ACC112 (cell line): Measurements from ENCODE around the gene CAPSL.

Experiments
- H2AFZ ChIP-seq: fragments of 200-600 bp; sonication (generic); one replicate; pipeline ENCODE4 v1.6.0; 2017; ENCODE audit warnings: antibody characterized with exemption, low read length; ENCODE audit not compliant: unreplicated experiment
- H3K27ac ChIP-seq: fragments of 200-600 bp; sonication (generic); 2 replicates; pipeline ENCODE4 v1.5.1; 2014; ENCODE audit warnings: low read depth, mild to moderate bottlenecking, antibody characterized with exemption, low read length, moderate library complexity
- H3K27me3 ChIP-seq: fragments of 200-600 bp; sonication (generic); 2 replicates; pipeline ENCODE4 v1.6.1; 2014; ENCODE audit warnings: mild to moderate bottlenecking, antibody characterized with exemption, low read length, moderate library complexity, mixed read lengths; ENCODE audit not compliant: insufficient read depth
- H3K36me3 ChIP-seq: fragments of 200-600 bp; sonication (generic); 2 replicates; pipeline ENCODE4 v1.6.1; 2016; ENCODE audit warnings: mild to moderate bottlenecking, antibody characterized with exemption, low read length, moderate library complexity, mixed read lengths; ENCODE audit not compliant: insufficient read depth
- H3K4me1 ChIP-seq: fragments of 200-600 bp; sonication (generic); one replicate; pipeline ENCODE4 v1.6.1; 2016; ENCODE audit warnings: low read length, mixed read lengths; ENCODE audit not compliant: insufficient read depth, unreplicated experiment, control insufficient read depth
- H3K4me3 ChIP-seq: fragments of 200-600 bp; sonication (generic); 2 replicates; pipeline ENCODE4 v1.5.1; 2014; ENCODE audit warnings: mild to moderate bottlenecking, low read depth, low read length
- H3K79me2 ChIP-seq: fragments of 200-600 bp; sonication (generic); one replicate; pipeline ENCODE4 v1.6.0; 2016; ENCODE audit warnings: low read length; ENCODE audit not compliant: control insufficient read depth, unreplicated experiment, insufficient read depth

Gene CAPSL

DNA sequence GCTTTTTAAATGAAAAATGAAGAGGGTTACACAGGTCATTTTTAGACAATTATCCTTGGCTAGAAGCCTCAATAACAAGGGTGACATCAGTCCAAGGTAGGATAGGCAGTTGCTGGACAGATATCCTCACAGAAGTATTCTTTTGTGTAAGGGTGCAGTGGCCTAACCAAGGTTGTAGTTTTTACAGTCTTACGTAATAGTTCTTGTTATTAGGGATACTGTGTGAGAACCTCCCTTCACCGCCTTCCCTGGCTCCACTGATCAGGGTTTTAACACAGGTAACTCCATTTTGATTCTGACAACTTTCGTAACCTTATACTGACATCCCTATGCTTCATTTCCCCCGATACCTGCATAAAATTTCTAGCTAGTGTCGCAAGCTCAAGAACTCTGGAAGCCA lies 8.7 kb upstream of the CAPSL start:
- no peak overlapping the region for H2AFZ ChIP-seq
- no peaks in the 10 kb centered on the region for H3K36me3 ChIP-seq
- H3K4me3 ChIP-seq, result no peak overlapping the region
- no peaks in the 10 kb centered on the region for H3K4me1 ChIP-seq
- no peaks in the 10 kb centered on the region for H3K79me2 ChIP-seq
- no peak overlapping the region for H3K27ac ChIP-seq
- H3K27me3 ChIP-seq, result peaks cover 93% of the 10 kb centered on the region

- no peak overlapping the region for H2AFZ ChIP-seq
- H3K4me3 ChIP-seq, result no peak overlapping the region
- peaks cover 96% of the 10 kb centered on the region for H3K27me3 ChIP-seq
- no peaks in the 10 kb centered on the region for H3K4me1 ChIP-seq
- H3K79me2 ChIP-seq, result no peaks in the 10 kb centered on the region
- no peaks in the 10 kb centered on the region for H3K36me3 ChIP-seq
- no peak overlapping the region for H3K27ac ChIP-seq
Observed at GRCh38 chr5:35939639-35940038, 1.2 kb upstream of the CAPSL start.

GRCh38 chr5:35926389-35927051 lies 11.9 kb downstream of the CAPSL start:
- peak overlapping the region; percentile 66 for H3K4me3 ChIP-seq
- no peaks in the 10 kb centered on the region for H3K79me2 ChIP-seq
- no peak overlapping the region for H3K27ac ChIP-seq
- peak overlapping the region; percentile 40 for H2AFZ ChIP-seq
- H3K36me3 ChIP-seq, result no peaks in the 10 kb centered on the region
- peaks cover 18% of the 10 kb centered on the region; the same call in 1 of the 2 replicates for H3K27me3 ChIP-seq
- peaks cover 23% of the 10 kb centered on the region for H3K4me1 ChIP-seq

- Histone ChIP-seq H3K36me3 (no peaks in the 10 kb centered on the region), H3K79me2 (no peaks in the 10 kb centered on the region), H3K27me3 (peaks cover 8% of the 10 kb centered on the region; the same call in 1 of the 2 replicates), H2AFZ (peak overlapping the region; percentile 64), H3K27ac (peak overlapping the region; percentile 80), H3K4me1 (peaks cover 23% of the 10 kb centered on the region), H3K4me3 (peak overlapping the region; percentile 66)
Observed at GRCh38 chr5:35924950-35925722, 13.3 kb downstream of the CAPSL start.

DNA sequence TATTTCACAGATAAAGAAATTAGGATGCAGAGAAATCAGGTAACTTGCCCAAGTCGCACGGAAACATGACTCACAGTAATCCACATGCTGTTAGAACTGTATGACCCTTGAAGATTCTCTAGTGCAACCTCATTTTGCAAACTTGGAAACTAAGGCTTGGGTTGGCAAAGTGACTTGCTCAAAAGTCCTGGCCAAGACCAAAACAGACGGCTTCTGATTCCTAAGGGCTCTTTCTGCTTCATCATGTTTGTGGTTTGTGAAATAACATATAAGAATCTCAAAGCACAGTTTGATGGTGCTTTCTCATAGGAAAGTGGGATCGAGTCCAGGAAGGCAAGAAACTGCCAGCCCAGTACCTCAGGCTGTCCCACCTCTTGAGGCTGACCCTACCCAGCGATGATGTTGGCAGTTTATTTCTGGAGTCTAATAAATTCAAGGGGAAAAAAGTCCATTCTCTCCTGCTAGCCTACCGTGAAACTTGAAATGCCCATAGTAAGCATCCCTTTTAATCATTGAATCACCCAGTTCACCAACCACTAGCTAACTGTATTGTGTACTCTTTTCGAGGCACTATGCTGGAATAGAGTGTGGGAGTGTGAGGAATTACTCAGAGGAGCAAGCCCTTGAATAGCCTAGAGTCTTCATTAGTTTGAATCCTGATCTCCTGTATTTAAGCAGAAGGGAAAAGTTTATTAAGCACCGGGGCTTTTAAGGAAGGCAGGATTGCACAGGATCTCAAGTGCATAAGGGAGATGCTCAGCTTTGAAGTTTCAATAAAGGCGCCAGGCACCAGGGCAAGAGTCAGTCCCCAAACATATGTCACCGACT lies 14.1 kb downstream of the CAPSL start:
- Histone ChIP-seq H3K4me1 (peaks cover 27% of the 10 kb centered on the region), H3K27ac (peak overlapping the region; percentile 80), H3K79me2 (no peaks in the 10 kb centered on the region), H3K4me3 (peak overlapping the region; percentile 66), H3K27me3 (peaks cover 8% of the 10 kb centered on the region; the same call in 1 of the 2 replicates), H3K36me3 (no peaks in the 10 kb centered on the region), H2AFZ (peak overlapping the region; percentile 64)

GRCh38 chr5:35922468-35922867 lies 16.0 kb downstream of the CAPSL start:
- no peak overlapping the region for H3K4me3 ChIP-seq
- peaks cover 39% of the 10 kb centered on the region for H3K4me1 ChIP-seq
- H3K27ac ChIP-seq, result no peak overlapping the region
- H3K79me2 ChIP-seq, result no peaks in the 10 kb centered on the region
- no peak overlapping the region for H2AFZ ChIP-seq
- H3K27me3 ChIP-seq, result peaks cover under 1% of the 10 kb centered on the region; the same call in 1 of the 2 replicates
- H3K36me3 ChIP-seq, result no peaks in the 10 kb centered on the region

DNA sequence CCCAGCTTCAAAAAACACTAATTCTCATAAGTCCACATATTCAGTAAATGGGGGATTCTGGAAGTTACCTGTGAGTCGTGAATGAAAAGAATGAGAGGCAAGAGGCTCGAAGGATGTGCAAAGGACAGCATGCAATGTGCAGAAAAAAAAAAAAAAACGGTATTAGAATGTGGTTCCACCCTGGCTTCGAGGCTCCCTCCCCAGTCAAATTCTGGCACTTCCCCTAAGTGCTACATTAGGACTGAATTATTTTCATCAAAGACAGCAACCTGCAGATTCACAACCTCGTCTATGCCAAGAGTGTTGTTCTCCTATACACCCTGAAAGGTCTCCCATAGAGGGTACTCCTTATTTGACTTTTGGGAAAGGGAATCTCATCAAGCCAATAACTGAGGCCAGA lies 16.5 kb downstream of the CAPSL start:
- Histone ChIP-seq H3K79me2 (no peaks in the 10 kb centered on the region), H3K36me3 (no peaks in the 10 kb centered on the region), H2AFZ (no peak overlapping the region), H3K27ac (no peak overlapping the region), H3K4me1 (peaks cover 39% of the 10 kb centered on the region), H3K27me3 (no peaks in the 10 kb centered on the region), H3K4me3 (no peak overlapping the region)

GRCh38 chr5:35920890-35921289 lies 17.5 kb downstream of the CAPSL start:
- Histone ChIP-seq H3K4me1 (peaks cover 39% of the 10 kb centered on the region), H3K79me2 (no peaks in the 10 kb centered on the region), H3K27me3 (no peaks in the 10 kb centered on the region), H3K27ac (no peak overlapping the region), H2AFZ (no peak overlapping the region), H3K36me3 (no peaks in the 10 kb centered on the region), H3K4me3 (no peak overlapping the region)

GRCh38 chr5:35919191-35919590 lies 19.2 kb downstream of the CAPSL start:
- H3K36me3 ChIP-seq, result no peaks in the 10 kb centered on the region
- peak overlapping the region; percentile 51 for H3K27ac ChIP-seq
- no peak overlapping the region for H3K4me3 ChIP-seq
- no peaks in the 10 kb centered on the region for H3K79me2 ChIP-seq
- no peaks in the 10 kb centered on the region for H3K27me3 ChIP-seq
- peaks cover 29% of the 10 kb centered on the region for H3K4me1 ChIP-seq
- H2AFZ ChIP-seq, result no peak overlapping the region

- Histone ChIP-seq H3K27ac (no peak overlapping the region), H3K36me3 (no peaks in the 10 kb centered on the region), H3K79me2 (no peaks in the 10 kb centered on the region), H3K4me1 (no peaks in the 10 kb centered on the region), H2AFZ (no peak overlapping the region), H3K27me3 (no peaks in the 10 kb centered on the region), H3K4me3 (no peak overlapping the region)
Observed at GRCh38 chr5:35908814-35909213, 29.6 kb downstream of the CAPSL start.
